CD4-positive, alpha-beta T cell treated with Interleukin-6 at 100 ng/mL for 8 hours (primary cell): ENCODE data around the gene STARD8.
"Not testable (repeated sequence)": the region's sequence is repeated elsewhere in the genome, so short reads cannot be mapped to it uniquely, and the experiment has no call there.

Experiments used
- DNase-seq: peaks from one replicate; pipeline ENCODE4 v3.0.0-alpha.2; 2020; ENCODE audit warnings: mixed read lengths, low spot score

STARD8 gene

GRCh38 chrX:68717663-68718442 is 70.4 kb downstream of the STARD8 start:
- DNase-seq: no peak

DNA sequence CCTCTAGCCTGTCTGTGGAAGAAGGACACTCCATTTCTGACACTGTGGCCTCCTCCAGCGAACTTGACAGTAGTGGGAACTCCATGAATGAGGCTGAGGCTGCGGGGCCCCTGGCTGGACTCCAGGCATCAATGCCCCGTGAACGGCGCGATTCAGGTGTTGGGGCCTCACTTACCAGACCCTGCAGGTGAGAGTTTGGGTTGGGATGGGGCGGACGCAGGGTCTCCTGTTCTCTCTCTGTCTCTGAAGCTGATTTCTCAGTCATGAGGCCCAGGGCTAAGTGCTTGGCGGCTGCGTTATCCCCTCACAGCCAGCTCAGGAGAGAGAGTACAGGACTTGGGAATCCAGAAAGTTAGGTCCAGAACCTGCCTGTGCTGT is 71.0 kb downstream of the STARD8 start:
- no peak for DNase-seq

GRCh38 chrX:68719181-68719903 is 71.9 kb downstream of the STARD8 start:
- no peak for DNase-seq

GRCh38 chrX:68719904-68720614 is 72.6 kb downstream of the STARD8 start:
- no peak for DNase-seq

DNA sequence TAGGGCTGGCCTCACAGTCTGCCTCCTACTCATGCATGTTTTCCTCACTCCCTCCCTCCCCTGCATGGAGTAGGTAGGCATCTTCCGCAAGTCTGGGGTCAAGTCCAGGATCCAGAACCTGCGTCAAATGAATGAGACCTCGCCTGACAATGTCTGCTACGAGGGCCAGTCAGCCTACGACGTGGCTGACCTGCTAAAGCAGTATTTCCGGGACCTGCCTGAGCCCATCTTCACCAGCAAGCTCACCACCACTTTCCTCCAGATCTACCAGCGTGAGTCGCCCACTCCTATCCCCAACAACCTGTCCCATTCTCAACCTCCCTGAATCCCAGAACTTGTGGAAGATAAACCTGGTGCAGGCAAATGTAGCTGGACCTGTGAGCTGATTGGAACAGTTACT is 73.4 kb downstream of the STARD8 start:
- no peak for DNase-seq

DNA sequence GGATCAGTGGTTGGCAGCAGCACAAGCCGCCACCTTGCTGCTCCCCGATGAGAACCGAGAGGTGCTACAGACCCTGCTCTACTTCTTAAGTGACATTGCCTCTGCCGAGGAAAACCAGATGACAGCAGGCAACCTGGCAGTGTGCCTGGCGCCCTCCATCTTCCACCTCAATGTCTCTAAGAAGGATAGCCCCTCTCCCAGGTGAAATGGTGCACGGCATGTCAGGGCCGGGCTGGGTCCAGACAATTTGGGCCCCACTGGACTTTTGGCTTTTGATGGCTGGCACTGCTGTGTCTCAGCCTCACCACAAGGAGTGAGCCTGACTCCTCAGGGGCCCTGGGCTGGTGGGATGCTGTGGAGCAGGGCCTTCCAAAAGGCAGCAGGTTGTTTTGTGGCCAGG is 74.1 kb downstream of the STARD8 start:
- DNase-seq: no peak

DNA sequence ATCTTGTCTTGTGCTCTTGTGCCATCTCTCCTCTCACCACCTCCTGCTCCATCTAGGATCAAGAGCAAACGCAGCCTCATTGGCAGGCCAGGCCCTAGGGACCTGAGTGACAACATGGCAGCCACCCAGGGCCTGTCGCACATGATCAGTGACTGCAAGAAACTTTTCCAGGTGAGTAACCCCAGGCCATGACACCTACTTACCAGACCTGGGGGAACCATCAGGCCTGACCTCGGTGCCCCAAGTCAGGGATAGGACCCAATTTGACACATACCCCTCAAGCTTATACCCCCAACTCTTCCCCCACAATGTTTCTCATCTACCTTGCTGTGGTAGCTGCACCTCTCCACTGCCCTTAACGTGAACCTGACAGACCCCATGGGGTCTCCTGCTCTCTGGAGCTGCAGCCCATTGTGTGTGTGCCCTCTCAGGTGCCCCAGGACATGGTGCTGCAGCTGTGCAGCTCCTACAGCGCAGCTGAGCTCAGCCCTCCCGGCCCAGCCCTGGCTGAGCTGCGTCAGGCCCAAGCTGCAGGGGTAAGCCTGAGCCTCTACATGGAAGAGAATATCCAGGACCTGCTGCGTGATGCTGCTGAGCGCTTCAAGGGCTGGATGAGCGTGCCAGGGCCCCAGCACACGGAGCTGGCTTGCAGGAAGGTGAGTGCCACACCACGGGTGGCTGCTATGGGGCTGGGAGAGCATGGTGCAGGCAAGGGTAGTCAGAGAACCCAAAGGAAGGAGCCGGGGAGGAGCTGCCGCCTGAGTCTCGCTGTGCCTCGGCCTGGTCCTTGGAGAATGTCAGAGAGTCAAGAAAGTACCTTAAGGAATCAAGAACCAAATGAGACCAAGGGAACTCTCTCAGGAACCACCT is 74.8 kb downstream of the STARD8 start:
- no peak for DNase-seq

DNA sequence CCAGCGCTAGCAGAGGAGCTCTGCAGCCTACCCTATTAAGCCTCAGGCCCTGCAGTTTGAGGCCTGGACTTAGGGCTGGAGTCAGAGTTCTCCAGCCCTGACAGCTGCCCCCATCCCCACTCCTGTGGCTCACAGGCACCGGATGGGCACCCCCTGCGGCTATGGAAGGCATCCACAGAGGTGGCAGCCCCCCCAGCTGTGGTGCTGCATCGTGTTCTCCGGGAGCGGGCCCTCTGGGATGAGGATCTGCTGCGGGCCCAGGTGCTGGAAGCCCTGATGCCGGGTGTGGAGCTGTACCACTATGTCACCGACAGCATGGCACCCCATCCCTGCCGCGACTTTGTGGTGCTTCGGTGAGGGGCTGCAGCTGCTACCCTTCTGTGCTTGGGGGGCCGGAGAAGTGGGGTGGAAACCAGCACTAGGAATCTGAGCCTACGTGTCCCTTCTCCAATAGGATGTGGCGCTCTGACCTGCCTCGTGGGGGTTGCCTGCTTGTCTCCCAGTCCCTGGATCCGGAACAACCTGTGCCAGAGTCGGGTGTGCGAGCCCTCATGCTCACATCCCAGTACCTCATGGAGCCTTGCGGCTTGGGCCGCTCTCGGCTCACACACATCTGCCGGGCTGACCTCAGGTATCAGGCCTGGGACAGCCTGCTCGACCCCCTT is 76.2 kb downstream of the STARD8 start:
- no peak for DNase-seq

- DNase-seq: no peak
These were observed 77.1 kb downstream of the STARD8 start for GRCh38 chrX:68724531-68725020.

- DNase-seq: no peak
These were observed 78.4 kb downstream of the STARD8 start for GRCh38 chrX:68725756-68726365.

DNA sequence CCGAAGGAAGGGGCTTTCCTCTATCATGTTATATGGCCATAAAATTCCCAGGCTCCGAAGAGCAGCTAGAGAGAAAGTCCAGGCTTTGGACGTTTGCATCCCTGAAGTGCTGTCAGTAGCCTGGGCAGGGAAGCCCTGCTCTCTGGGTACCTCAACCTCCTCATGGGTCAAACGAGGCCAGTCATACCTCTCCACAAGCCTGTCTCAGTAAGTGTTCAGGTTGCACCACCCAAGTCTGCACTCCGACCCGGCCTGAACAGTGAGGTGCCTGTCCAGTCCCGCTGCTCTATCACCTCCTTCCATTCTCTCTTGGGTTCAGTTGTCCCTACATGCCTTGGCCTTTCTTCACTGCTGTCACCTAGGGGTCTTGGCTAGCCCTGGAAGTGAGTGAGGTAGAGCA is 78.9 kb downstream of the STARD8 start:
- DNase-seq: no peak

DNA sequence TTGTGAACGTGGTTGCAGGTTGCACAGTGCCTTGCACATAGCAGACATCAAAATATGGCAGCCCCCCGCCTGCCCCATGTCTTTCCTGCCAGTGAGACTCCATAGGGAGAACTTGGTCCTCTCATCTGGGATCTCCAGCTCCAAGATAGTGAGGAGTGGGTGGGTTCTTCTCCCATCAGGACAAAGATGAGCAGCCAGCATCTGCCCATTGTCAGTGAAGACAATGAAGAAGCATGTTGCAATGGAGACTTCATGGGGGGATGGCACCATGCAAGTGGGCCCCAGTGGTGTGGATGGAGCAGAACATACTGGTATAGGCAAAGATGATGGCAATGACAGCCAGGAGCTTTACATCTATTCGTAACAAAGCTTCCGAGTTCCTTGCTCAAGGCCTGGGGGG is 80.2 kb downstream of the STARD8 start:
- DNase-seq: no peak

GRCh38 chrX:68728186-68728585 is 80.7 kb downstream of the STARD8 start:
- no peak for DNase-seq

- DNase-seq: no peak
These were observed 83.8 kb downstream of the STARD8 start for GRCh38 chrX:68731254-68731653.

GRCh38 chrX:68732906-68733493 is 85.5 kb downstream of the STARD8 start:
- DNase-seq: peak; percentile 55

DNA sequence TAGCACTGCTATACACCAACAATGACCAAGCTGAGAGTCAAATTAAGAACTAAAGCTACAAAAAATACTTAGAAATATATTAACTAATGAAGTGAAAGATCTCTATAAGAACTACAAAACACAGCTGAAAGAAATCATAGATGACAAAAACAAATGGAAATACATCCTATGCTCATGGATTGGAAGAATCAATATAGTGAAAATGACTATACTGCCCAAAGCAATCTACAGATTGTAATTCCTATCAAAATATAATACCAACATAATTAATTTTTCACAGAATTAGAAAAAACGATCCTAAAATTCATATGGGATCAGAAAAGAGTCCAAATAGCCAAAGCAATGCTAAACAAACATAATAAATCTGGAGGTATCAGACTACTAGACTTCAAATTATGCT is 87.8 kb downstream of the STARD8 start:
- DNase-seq: no peak

- DNase-seq: not testable (repeated sequence)
These were observed 94.4 kb downstream of the STARD8 start for GRCh38 chrX:68741864-68742263.

DNA sequence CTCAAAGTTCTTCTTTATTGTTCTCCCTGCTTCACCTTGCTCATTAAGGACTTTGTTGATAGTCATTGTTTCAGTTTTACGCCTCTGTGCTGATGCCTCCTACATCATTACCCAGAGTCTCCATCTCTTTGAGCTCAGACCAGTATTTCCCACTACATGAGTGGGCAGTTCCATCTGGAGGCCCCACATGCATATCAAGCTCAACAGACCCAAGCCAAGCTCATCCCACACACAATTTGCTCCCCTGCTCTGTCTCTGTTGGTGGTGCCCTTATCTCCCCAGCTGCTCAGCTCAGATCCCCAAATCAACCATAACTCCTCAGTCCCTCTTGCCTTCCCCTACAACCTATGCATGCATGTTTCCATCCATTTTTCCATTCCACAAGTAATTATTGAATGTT is 96.3 kb downstream of the STARD8 start:
- DNase-seq: no peak

DNA sequence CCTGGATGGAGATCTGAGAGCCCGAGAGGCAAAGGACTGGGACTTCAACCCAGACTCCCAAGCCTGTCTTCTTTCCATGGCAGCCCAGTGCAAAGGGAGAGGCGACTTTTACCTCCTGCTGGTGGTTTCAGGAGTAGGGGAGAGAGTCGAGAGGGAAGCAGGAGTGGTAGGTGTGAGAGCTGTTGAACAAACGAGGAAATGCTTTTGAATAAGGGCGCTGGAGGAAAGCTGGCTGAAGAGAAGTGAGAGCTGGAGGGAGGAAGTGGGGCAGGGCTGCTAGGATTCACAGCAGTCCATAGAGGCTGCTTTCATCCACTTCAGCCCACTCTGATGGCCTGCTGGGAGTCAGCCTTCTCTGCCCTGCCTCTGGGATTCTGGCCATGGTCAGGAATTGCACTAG is 99.5 kb downstream of the STARD8 start:
- no peak for DNase-seq

- no peak for DNase-seq
These were observed 100.6 kb downstream of the STARD8 start for GRCh38 chrX:68748030-68748429.
